Adrenal gland (tissue), 12 donors: Measurements from ENCODE around the gene TIMM44. TPM values are rescaled to one million over a fixed set of nuclear protein-coding genes. Genes with fewer than 3 reads are reported as not detected.

Source experiments
- DNase-seq, 7 donors: peaks; one replicate each; pipeline ENCODE4 v3.0.0-alpha.2; 2019 to 2020
- H3K27ac ChIP-seq, 5 donors: fragments of 200-600 bp; sonication (generic) in 4 of 5; 1 replicate in 3 of 5; 2 replicates in 2 of 5; pipeline versions ENCODE4 v1.5.1 to v1.8.0; 2016 to 2020; ENCODE audit warnings: mild to moderate bottlenecking in 1 of 5
- H3K27me3 ChIP-seq: fragments of 200-600 bp; 2 replicates; pipeline ENCODE4 v1.8.0; 2021
- H3K36me3 ChIP-seq, 2 donors: fragments of 200-600 bp; replicated peaks in 1 of 2; 1 replicate in 1 of 2; 2 replicates in 1 of 2; pipeline versions ENCODE4 v1.5.1 to v1.8.0; 2018 to 2022
- H3K4me1 ChIP-seq, 2 donors: fragments of 200-600 bp; replicated peaks in 1 of 2; 1 replicate in 1 of 2; 2 replicates in 1 of 2; pipeline versions ENCODE4 v1.5.1 to v1.8.0; 2018 to 2021
- H3K4me3 ChIP-seq, 4 donors: fragments of 200-600 bp; sonication (generic) in 3 of 4; one replicate each; pipeline ENCODE4 v1.5.1; 2016 to 2018
- H3K9me3 ChIP-seq, 3 donors: fragments of 200-600 bp; sonication (generic) in 1 of 3; replicated peaks in 1 of 3; 1 replicate in 2 of 3; 2 replicates in 1 of 3; pipeline versions ENCODE4 v1.5.1 to v1.8.0; 2016 to 2021
- POLR2A ChIP-seq, 2 donors: fragments of 450-650 bp; IDR thresholded peaks; one replicate each; pipeline ENCODE4 v1.6.1; 2017; ENCODE audit warnings: antibody characterized with exemption in 2 of 2, mild to moderate bottlenecking in 2 of 2, moderate library complexity in 1 of 2
- WGBS, 4 donors: extraction: QIAGEN DNeasy Blood & Tissue Kit in 2 of 4; methylation state at CpG; one replicate each; pipeline versions ENCODE4 v1.1.5 to v1.1.7; 2013 to 2017; 5-methylcytosine and 5-hydroxymethylcytosine counted together
- intact Hi-C, 2 donors: fragments of 100-400 bp; cut with DNase I; formaldehyde crosslinking; loops; one replicate each; pipeline versions ENCODE4 v1.14.1 to v1.15.0; 2022 to 2023
- polyA plus RNA-seq, 3 donors: library from polyadenylated mRNA; stranded (reverse); fragments of 200-250 nt in 2 of 3; fragments of 350-450 nt in 1 of 3; fragmentation: Illumina TruSeq in 1 of 3; extraction: RNeasy Lipid Tissue Mini Kit (QIAGEN cat#74804) in 1 of 3; gene quantifications; one replicate each; pipeline ENCODE4 v1.2.3, GENCODE V29; 2013 to 2014
- total RNA-seq, 9 donors: library from RNA; depleted of rRNA in 4 of 9; stranded (reverse); fragments of >200 nt in 4 of 9; fragments of 120-200 nt in 1 of 9; fragmentation: NEBNext Ultra II Directional in 1 of 9; extraction: Animal tissue kit (Norgen Biotek cat#: 25700) in 1 of 9; gene quantifications; one replicate each; pipeline versions ENCODE4 v1.1.0 to v1.2.4, GENCODE V29; 2013 to 2023
- TF ChIP-seq, protein P1 (sequence below), 6 experiments: fragments of 450-650 bp in 4 of 6; fragments of 200-600 bp in 2 of 6; sonication (generic) in 1 of 6; IDR thresholded peaks; 1 replicate in 5 of 6; 2 replicates in 1 of 6; pipeline versions ENCODE4 v1.5.1 to v1.8.0; 2016 to 2021; ENCODE audit warnings: antibody characterized with exemption in 6 of 6, mild to moderate bottlenecking in 2 of 6, moderate library complexity in 1 of 6
- donor health status: healthy with polysubstance abuse.
- donor health status: Bipolar disorder and iron deficiency.
- donor health status: DM: yes; HTN: yes; CAD: no.
- donor health status: DM: no; HTN: no; CAD: no.
- donor health status: DM: no; HTN: no; CAD: no.
- donor health status: DM: yes; HTN: yes; CAD: no.

TIMM44 gene
- total and polyA plus RNA-seq, 12 donors: 48.1 to 218 (median 60.8) TPM

DNA sequence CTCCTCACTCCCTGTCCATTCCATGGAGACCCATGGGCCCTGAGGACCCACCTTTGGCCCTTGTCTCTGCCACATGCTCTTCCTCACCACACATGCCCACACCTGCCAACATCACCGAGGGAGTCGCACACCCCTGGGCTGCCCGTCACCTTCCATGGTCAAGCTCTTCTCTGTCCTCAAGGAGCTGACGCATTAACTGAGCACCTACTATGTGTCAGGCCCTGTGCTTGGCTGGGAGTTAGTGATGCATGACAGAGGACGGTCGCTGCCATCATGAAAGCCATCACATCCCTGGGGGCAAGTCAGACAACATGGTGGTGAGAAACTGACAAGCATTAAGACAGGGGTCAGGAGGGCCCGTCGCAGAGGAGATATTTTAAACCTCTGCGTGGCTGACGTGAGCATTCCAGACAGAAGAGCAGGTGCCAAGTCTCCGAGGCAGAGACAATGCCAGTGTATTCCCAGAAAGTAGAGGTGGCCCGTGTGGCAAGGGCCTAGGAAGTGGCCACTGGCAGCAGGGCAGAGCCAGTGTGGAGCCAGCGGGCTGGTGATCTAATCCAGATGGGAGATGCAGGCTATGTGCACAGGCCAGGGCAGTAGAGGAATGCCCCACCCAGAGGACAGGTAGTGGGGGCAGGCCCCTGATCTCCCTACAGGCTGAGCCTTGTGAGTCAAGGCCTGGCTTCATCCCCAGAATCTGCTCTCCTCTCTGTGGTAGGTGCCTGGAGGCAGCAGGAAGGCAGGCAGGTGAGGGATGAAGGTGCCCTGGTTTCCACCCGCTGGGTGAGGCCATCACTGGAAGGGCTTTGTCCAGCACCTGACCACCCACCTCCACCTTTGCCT, 40.8 kb upstream of the TIMM44 start:
- intact Hi-C loops: no loop called here
- no peak overlapping the region for H3K27ac ChIP-seq
- no peak overlapping the region for H3K4me3 ChIP-seq
- H3K9me3 ChIP-seq: no peaks in the 10 kb centered on the region
- no peak for TF ChIP-seq POLR2A (IDR thresholded peaks at IDR 0.05)
- TF ChIP-seq, protein P1, sequence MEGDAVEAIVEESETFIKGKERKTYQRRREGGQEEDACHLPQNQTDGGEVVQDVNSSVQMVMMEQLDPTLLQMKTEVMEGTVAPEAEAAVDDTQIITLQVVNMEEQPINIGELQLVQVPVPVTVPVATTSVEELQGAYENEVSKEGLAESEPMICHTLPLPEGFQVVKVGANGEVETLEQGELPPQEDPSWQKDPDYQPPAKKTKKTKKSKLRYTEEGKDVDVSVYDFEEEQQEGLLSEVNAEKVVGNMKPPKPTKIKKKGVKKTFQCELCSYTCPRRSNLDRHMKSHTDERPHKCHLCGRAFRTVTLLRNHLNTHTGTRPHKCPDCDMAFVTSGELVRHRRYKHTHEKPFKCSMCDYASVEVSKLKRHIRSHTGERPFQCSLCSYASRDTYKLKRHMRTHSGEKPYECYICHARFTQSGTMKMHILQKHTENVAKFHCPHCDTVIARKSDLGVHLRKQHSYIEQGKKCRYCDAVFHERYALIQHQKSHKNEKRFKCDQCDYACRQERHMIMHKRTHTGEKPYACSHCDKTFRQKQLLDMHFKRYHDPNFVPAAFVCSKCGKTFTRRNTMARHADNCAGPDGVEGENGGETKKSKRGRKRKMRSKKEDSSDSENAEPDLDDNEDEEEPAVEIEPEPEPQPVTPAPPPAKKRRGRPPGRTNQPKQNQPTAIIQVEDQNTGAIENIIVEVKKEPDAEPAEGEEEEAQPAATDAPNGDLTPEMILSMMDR (IDR thresholded peaks at IDR 0.05): no peak
- no peaks in the 10 kb centered on the region for H3K27me3 ChIP-seq
- DNase-seq: no peak
- peaks cover 9 to 23% of the 10 kb centered on the region in 2 donors for H3K4me1 ChIP-seq
- H3K36me3 ChIP-seq: peaks cover 0 to 60% of the 10 kb centered on the region in 2 donors
- 93 to 96% (median 94%) methylated on average over 13 to 14 of the region's 14 CpGs for WGBS, 4 donors

DNA sequence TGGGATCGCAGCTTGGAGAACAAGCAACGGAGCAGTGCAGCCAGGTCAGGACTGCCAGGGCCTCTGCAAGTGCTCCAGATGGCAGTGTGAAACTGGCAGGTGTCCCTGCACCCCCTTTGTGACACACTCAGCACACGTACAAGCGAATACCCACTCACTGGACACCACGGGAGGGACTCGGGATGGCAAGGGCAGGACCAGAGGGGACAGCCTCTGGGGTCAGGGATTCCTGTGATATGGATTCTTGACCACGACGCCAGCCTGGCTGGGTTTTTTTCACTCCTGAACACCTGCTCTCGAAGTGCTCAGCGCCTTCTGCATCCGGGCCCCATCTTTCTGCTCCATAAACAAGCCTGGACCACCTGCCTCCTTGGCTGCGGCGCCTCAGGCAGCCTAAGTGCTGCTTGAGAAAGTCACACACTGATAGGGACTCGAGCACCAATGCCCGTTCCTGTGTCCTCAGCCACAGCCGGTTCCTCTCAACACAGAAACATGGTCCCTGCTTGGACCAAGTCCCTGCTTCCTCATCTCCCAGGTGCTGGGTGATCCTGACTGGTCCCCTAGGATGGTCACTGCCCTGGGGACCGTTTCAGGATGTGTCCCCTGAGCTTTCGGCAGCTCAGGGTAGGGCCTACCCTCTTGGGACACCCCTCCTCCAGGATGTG, 40.0 kb upstream of the TIMM44 start:
- 92 to 95% (median 92%) methylated on average over 7 to 18 of the region's 18 CpGs for WGBS, 4 donors
- intact Hi-C loops: no loop called here
- TF ChIP-seq, protein P1 (IDR thresholded peaks at IDR 0.05): no peak
- no peak for TF ChIP-seq POLR2A (IDR thresholded peaks at IDR 0.05)
- H3K27me3 ChIP-seq: no peaks in the 10 kb centered on the region
- no peak overlapping the region for H3K4me3 ChIP-seq
- peak overlapping the region in 1 of 5 donors; percentile 50 for H3K27ac ChIP-seq
- H3K36me3 ChIP-seq: peaks cover 0 to 60% of the 10 kb centered on the region in 2 donors
- no peaks in the 10 kb centered on the region for H3K9me3 ChIP-seq
- DNase-seq: no peak
- H3K4me1 ChIP-seq: peaks cover 9 to 23% of the 10 kb centered on the region in 2 donors

DNA sequence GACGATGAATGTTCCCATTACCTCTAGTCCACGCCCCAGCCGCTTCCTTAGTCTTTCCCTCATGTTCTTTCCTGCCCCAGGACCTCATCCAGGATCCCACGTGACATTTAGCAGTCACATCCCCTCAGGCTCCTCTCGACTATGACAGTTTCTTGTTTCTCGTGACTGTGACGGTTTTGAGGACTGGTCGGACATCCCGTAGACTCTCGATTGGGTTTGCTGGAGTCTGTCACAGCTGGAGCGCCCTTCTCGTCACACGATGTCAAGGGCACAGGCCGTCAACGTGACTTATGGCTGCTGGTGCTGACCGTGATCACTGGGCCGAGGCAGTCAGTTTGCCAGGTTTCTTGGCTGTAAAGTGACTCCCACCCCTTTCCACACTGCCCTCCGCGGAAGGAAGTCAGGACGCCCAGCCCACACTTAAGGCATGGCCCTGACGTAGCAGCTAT, 39.2 kb upstream of the TIMM44 start:
- Histone ChIP-seq H3K9me3 (no peaks in the 10 kb centered on the region), H3K4me1 (peaks cover 9 to 23% of the 10 kb centered on the region in 2 donors), H3K36me3 (peaks cover 0 to 54% of the 10 kb centered on the region in 2 donors), H3K27me3 (no peaks in the 10 kb centered on the region), H3K27ac (peak overlapping the region in 1 of 5 donors; percentile 50), H3K4me3 (no peak overlapping the region)
- TF ChIP-seq POLR2A (IDR thresholded peaks at IDR 0.05): no peak
- TF ChIP-seq, protein P1 (IDR thresholded peaks at IDR 0.05): no peak
- intact Hi-C loops: no loop called here
- WGBS, 4 donors: 41 to 66% (median 46%) methylated on average over 20 to 21 of the region's 21 CpGs
- DNase-seq: peak; percentile 45 to 83 (median 64)

DNA sequence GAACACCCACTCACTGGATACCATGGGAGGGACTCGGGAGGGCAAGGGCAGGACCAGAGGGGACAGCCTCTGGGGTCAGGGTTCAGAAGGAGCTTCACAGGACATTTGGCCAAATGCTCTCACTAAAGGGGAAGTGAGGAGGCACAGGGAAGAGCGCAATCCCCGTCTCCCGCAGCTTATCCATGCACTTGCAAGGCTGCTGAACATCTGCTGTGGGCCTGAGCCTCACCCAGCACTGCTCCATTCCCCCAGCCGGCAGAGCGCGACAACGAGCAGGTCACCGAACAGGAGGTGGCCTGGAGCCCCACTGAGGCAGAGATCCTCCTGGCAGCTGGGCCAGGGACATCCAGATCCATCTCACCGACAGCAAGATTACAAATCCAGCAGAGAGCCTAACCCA, 38.6 kb upstream of the TIMM44 start:
- TF ChIP-seq POLR2A (IDR thresholded peaks at IDR 0.05): no peak
- TF ChIP-seq, protein P1 (IDR thresholded peaks at IDR 0.05): no peak
- Histone ChIP-seq H3K4me1 (peaks cover 9 to 21% of the 10 kb centered on the region in 2 donors), H3K27me3 (no peaks in the 10 kb centered on the region), H3K27ac (peak overlapping the region in 2 of 5 donors; percentile 6 to 50), H3K9me3 (no peaks in the 10 kb centered on the region), H3K4me3 (no peak overlapping the region), H3K36me3 (peaks cover 0 to 53% of the 10 kb centered on the region in 2 donors)
- WGBS, 4 donors: 86 to 92% (median 90%) methylated on average over 5 to 10 of the region's 10 CpGs
- DNase-seq: no peak
- intact Hi-C loops: no loop called here
